ENCODE results near the gene SLC7A7. TPM values are rescaled to one million over a fixed set of nuclear protein-coding genes. Genes with fewer than 3 reads are reported as not detected.
A peak's percentile ranks its signal among the peaks of the same experiment; 100 is the strongest.
"Not testable (repeated sequence)": the region's sequence is repeated elsewhere in the genome, so short reads cannot be mapped to it uniquely, and the experiment has no call there.

Gene SLC7A7
- total and polyA plus RNA-seq, 12 donors: 4.0 to 30.5 (median 17.7) TPM

GRCh38 chr14:22778084-22778483 is 37.2 kb downstream of the SLC7A7 start:
- Histone ChIP-seq H3K9me3 (replicated peaks in 1 of 3) (no peaks in the 10 kb centered on the region), H3K4me1 (replicated peaks in 1 of 2) (peaks cover 0 to 34% of the 10 kb centered on the region in 2 donors), H3K27ac (no peak overlapping the region), H3K36me3 (replicated peaks in 1 of 2) (peaks cover 0 to 14% of the 10 kb centered on the region in 2 donors), H3K4me3 (no peak overlapping the region), H3K27me3 (no peaks in the 10 kb centered on the region)
- intact Hi-C loops (cut with DNase I): loop anchor here in 1 of 2 donors (10.0 kb wide), 1 partner anchor 77 kb away; no protein-coding TSS in a partner anchor
- no peak for TF ChIP-seq CTCF (IDR thresholded peaks at IDR 0.05)
- TF ChIP-seq POLR2A (IDR thresholded peaks at IDR 0.05): no peak
- DNase-seq: no peak
- 48 to 66% (median 56%) methylated on average over 2 of the region's 2 CpGs for WGBS, 4 donors

DNA sequence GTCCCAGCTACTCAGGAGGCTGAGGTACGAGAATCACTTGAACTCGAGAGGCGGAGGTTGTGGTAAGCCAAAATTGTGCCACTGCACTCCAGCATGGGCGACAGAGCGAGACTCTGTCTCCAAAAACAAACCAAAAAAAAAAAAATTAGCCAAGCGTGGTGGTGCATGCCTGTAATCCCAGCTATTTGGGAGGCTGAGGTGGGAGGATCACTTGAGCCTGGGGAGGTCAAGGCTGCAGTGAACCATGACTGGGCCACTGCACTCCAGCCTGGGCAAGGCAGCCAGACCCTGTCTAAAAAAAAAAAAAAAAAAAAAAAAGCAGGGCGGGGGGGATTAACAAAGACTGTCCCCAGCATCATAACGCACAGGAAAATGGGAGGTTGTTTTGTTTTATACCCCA is 38.4 kb downstream of the SLC7A7 start:
- not testable (repeated sequence) for H3K4me3 ChIP-seq; H3K27me3 ChIP-seq; H3K27ac ChIP-seq; H3K9me3 ChIP-seq (replicated peaks in 1 of 3)
- peak in 1 of 7 donors; percentile 33 for DNase-seq
- Histone ChIP-seq H3K36me3 (replicated peaks in 1 of 2) (peaks cover 0 to 23% of the 10 kb centered on the region in 2 donors), H3K4me1 (replicated peaks in 1 of 2) (peaks cover 0 to 31% of the 10 kb centered on the region in 2 donors)
- WGBS, 4 donors: 89 to 97% (median 93%) methylated on average over 8 of the region's 8 CpGs
- intact Hi-C loops (cut with DNase I): loop anchor here in 1 of 2 donors (10.0 kb wide), 1 partner anchor 78 kb away; no protein-coding TSS in a partner anchor

- 88 to 97% (median 92%) methylated on average over 2 of the region's 2 CpGs for WGBS, 4 donors
- Histone ChIP-seq H3K4me3 (no peak overlapping the region), H3K9me3 (replicated peaks in 1 of 3) (no peaks in the 10 kb centered on the region), H3K36me3 (replicated peaks in 1 of 2) (peaks cover 0 to 29% of the 10 kb centered on the region in 2 donors), H3K4me1 (replicated peaks in 1 of 2) (peaks cover 0 to 25% of the 10 kb centered on the region in 2 donors), H3K27ac (no peak overlapping the region), H3K27me3 (no peaks in the 10 kb centered on the region)
- intact Hi-C loops (cut with DNase I): loop anchor here in 1 of 2 donors (10.0 kb wide), 1 partner anchor 79 kb away; no protein-coding TSS in a partner anchor
- no peak for DNase-seq
- TF ChIP-seq POLR2A (IDR thresholded peaks at IDR 0.05) (no peak), CTCF (IDR thresholded peaks at IDR 0.05) (no peak)
These were observed 39.0 kb downstream of the SLC7A7 start for GRCh38 chr14:22776215-22776614.

- no peak for TF ChIP-seq CTCF (IDR thresholded peaks at IDR 0.05)
- no peak for TF ChIP-seq POLR2A (IDR thresholded peaks at IDR 0.05)
- 87 to 92% (median 89%) methylated on average over 10 of the region's 10 CpGs for WGBS, 4 donors
- peaks cover 4 to 50% of the 10 kb centered on the region in 2 donors for H3K36me3 ChIP-seq (replicated peaks in 1 of 2)
- H3K4me1 ChIP-seq (replicated peaks in 1 of 2): peaks cover 0 to 14% of the 10 kb centered on the region in 2 donors
- H3K27ac ChIP-seq: no peak overlapping the region
- H3K9me3 ChIP-seq (replicated peaks in 1 of 3): no peaks in the 10 kb centered on the region
- H3K27me3 ChIP-seq: no peaks in the 10 kb centered on the region
- H3K4me3 ChIP-seq: no peak overlapping the region
- peak in 1 of 7 donors; percentile 21 for DNase-seq
- intact Hi-C loops (cut with DNase I): loop anchor here in 1 of 2 donors (10.0 kb wide), 1 partner anchor 81 kb away; no protein-coding TSS in a partner anchor
These were observed 41.1 kb downstream of the SLC7A7 start for GRCh38 chr14:22774011-22774706.
